Neural cell (in vitro differentiated cells): Measurements from ENCODE around the gene ERCC3. TPM values are rescaled to one million over a fixed set of nuclear protein-coding genes. Genes with fewer than 3 reads are reported as not detected.
"Not testable (repeated sequence)": the region's sequence is repeated elsewhere in the genome, so short reads cannot be mapped to it uniquely, and the experiment has no call there.

Source experiments
- H2AFZ ChIP-seq: fragments of 200-600, 300-800 bp; sonication (generic), shearing (Covaris generic); 2 replicates; pipeline ENCODE4 v1.6.0; 2014; ENCODE audit warnings: low read depth, mild to moderate bottlenecking, antibody characterized with exemption, low read length, moderate library complexity
- H3F3A ChIP-seq: fragments of 200-600 bp; shearing (Covaris generic); 2 replicates; pipeline ENCODE4 v1.6.1; 2016; ENCODE audit warnings: mild to moderate bottlenecking, moderate library complexity, mixed read lengths, antibody characterized with exemption, low read length; ENCODE audit not compliant: insufficient read depth, poor library complexity, severe bottlenecking
- H3K27ac ChIP-seq: fragments of 200-600, 300-800 bp; sonication (generic), shearing (Covaris generic); 2 replicates; pipeline ENCODE4 v1.5.1; 2014; ENCODE audit warnings: mild to moderate bottlenecking, low read length, moderate library complexity
- H3K27me3 ChIP-seq: fragments of 300-800, 200-600 bp; sonication (generic), shearing (Covaris generic); 2 replicates; pipeline ENCODE4 v1.6.0; 2014; ENCODE audit warnings: mild to moderate bottlenecking, low read depth, low read length, moderate library complexity; ENCODE audit not compliant: insufficient read depth
- H3K36me3 ChIP-seq: fragments of 300-800, 200-600 bp; sonication (generic), shearing (Covaris generic); 2 replicates; pipeline ENCODE4 v1.5.1; 2014; ENCODE audit warnings: mild to moderate bottlenecking, antibody characterized with exemption, low read length, moderate library complexity; ENCODE audit not compliant: insufficient read depth
- H3K4me2 ChIP-seq: fragments of 300-800, 200-600 bp; sonication (generic), shearing (Covaris generic); 2 replicates; pipeline ENCODE4 v1.6.0; 2014; ENCODE audit warnings: mild to moderate bottlenecking, low read length
- H3K4me3 ChIP-seq: fragments of 300-800, 200-600 bp; sonication (generic), shearing (Covaris generic); 2 replicates; pipeline ENCODE4 v1.5.1; 2014; ENCODE audit warnings: mild to moderate bottlenecking, low read length, moderate library complexity
- H3K79me2 ChIP-seq: fragments of 200-600 bp; shearing (Covaris generic); replicated peaks from 2 replicates; pipeline ENCODE4 v1.6.0; 2014; ENCODE audit warnings: mild to moderate bottlenecking, low read length, moderate library complexity; ENCODE audit not compliant: insufficient read depth
- H3K9ac ChIP-seq: fragments of 300-800, 200-600 bp; sonication (generic), shearing (Covaris generic); 2 replicates; pipeline ENCODE4 v1.6.1; 2016; ENCODE audit warnings: mild to moderate bottlenecking, low read length, mixed read lengths
- H3K9me2 ChIP-seq: fragments of 200-600 bp; shearing (Covaris generic); 2 replicates; pipeline ENCODE4 v1.6.1; 2016; ENCODE audit warnings: mild to moderate bottlenecking, low read length, mixed read lengths; ENCODE audit not compliant: insufficient read depth
- H3K9me3 ChIP-seq: fragments of 200-600, 300-800 bp; sonication (generic), shearing (Covaris generic); 2 replicates; pipeline ENCODE4 v1.6.1; 2016; ENCODE audit warnings: mild to moderate bottlenecking, mixed run types, low read length, moderate library complexity, mixed read lengths
- H4K20me1 ChIP-seq: fragments of 200-600 bp; shearing (Covaris generic); 2 replicates; pipeline ENCODE4 v1.6.1; 2016; ENCODE audit warnings: mild to moderate bottlenecking, mixed run types; ENCODE audit not compliant: insufficient read depth
- CTCF ChIP-seq: fragments of 450-650 bp; IDR thresholded peaks from 2 replicates; pipeline ENCODE4 v1.5.1; 2014; ENCODE audit warnings: antibody characterized with exemption, mild to moderate bottlenecking, moderate library complexity; ENCODE audit not compliant: poor library complexity, severe bottlenecking
- EP300 ChIP-seq: fragments of 450-650 bp; conservative IDR thresholded peaks from 2 replicates; pipeline ENCODE4 v1.6.1; 2014; ENCODE audit warnings: antibody characterized with exemption, mild to moderate bottlenecking, moderate library complexity; ENCODE audit not compliant: poor library complexity, severe bottlenecking
- EZH2 ChIP-seq: fragments of 200-600, 300-800 bp; shearing (Covaris generic), sonication (generic); IDR thresholded peaks from 2 replicates; pipeline ENCODE4 v1.6.1; 2014; ENCODE audit warnings: antibody characterized with exemption, low read length, borderline replicate concordance, mild to moderate bottlenecking; ENCODE audit not compliant: insufficient read depth, poor library complexity, severe bottlenecking
- MXI1 ChIP-seq: fragments of 450-650 bp; conservative IDR thresholded peaks from 2 replicates; pipeline ENCODE4 v1.6.1; 2014; ENCODE audit warnings: antibody characterized with exemption, mild to moderate bottlenecking; ENCODE audit not compliant: poor library complexity, severe bottlenecking
- POLR2AphosphoS5 ChIP-seq: IDR thresholded peaks from 2 replicates; pipeline ENCODE4 v1.6.1; 2012
- RAD21 ChIP-seq: fragments of 450-650 bp; conservative IDR thresholded peaks from 2 replicates; pipeline ENCODE4 v1.6.1; 2014; ENCODE audit warnings: antibody characterized with exemption, mild to moderate bottlenecking, moderate library complexity
- REST ChIP-seq: IDR thresholded peaks from 2 replicates; pipeline ENCODE4 v1.6.1; 2012; ENCODE audit warnings: borderline replicate concordance
- SMC3 ChIP-seq: fragments of 450-650 bp; conservative IDR thresholded peaks from 2 replicates; pipeline ENCODE4 v1.6.1; 2014; ENCODE audit warnings: antibody characterized with exemption, mild to moderate bottlenecking, moderate library complexity; ENCODE audit not compliant: poor library complexity
- TAF1 ChIP-seq: IDR thresholded peaks from 2 replicates; pipeline ENCODE4 v1.6.1; 2012; ENCODE audit warnings: low read depth
- polyA plus RNA-seq: library from polyadenylated mRNA; depleted of rRNA; stranded (reverse); fragments of >200 nt; gene quantifications from 2 replicates; pipeline ENCODE4 v1.2.3, GENCODE V29; 2014

ERCC3 gene
- polyA plus RNA-seq, 1 donor from 2014 or later: 112 TPM

- peaks cover 2% of the 10 kb centered on the region for H3K9me3 ChIP-seq
- no peaks in the 10 kb centered on the region for H3F3A ChIP-seq
- H3K9me2 ChIP-seq: no peaks in the 10 kb centered on the region
- H3K4me2 ChIP-seq: no peak overlapping the region
- H4K20me1 ChIP-seq: no peaks in the 10 kb centered on the region
- no peaks in the 10 kb centered on the region for H3K27me3 ChIP-seq
- no peak overlapping the region for H2AFZ ChIP-seq
- H3K9ac ChIP-seq: no peak overlapping the region
- H3K4me3 ChIP-seq: no peak overlapping the region
- TF ChIP-seq MXI1: no peak
- TF ChIP-seq CTCF: no peak
- no peak for TF ChIP-seq REST
- no peak for TF ChIP-seq EZH2
- no peak for TF ChIP-seq TAF1
- no peak for TF ChIP-seq POLR2AphosphoS5
- no peak for TF ChIP-seq EP300
- no peak for TF ChIP-seq RAD21
- TF ChIP-seq SMC3: no peak
- no peaks in the 10 kb centered on the region for H3K79me2 ChIP-seq
- no peaks in the 10 kb centered on the region for H3K36me3 ChIP-seq
- no peak overlapping the region for H3K27ac ChIP-seq
Observed at GRCh38 chr2:127228102-127228501, 65.8 kb downstream of the ERCC3 start.

GRCh38 chr2:127227264-127227660, 66.7 kb downstream of the ERCC3 start:
- not testable (repeated sequence) for H3K9me2 ChIP-seq, H2AFZ ChIP-seq, H3K27ac ChIP-seq, H3K36me3 ChIP-seq, H3K9ac ChIP-seq, H3K79me2 ChIP-seq, H3K9me3 ChIP-seq, H4K20me1 ChIP-seq, H3F3A ChIP-seq, H3K4me3 ChIP-seq, H3K27me3 ChIP-seq, H3K4me2 ChIP-seq
